IPS DF 6.9 (cell line): ENCODE data around the gene GPR32.
"Not testable (repeated sequence)": the region's sequence is repeated elsewhere in the genome, so short reads cannot be mapped to it uniquely, and the experiment has no call there.

ENCODE experiments used
- DNase-seq: peaks from one replicate; pipeline ENCODE4 v3.0.0-alpha.2; 2013; ENCODE audit warnings: low read depth, low spot score
- H3K27ac ChIP-seq: one replicate; pipeline ENCODE4 v1.5.1; 2013; ENCODE audit warnings: low read length, control low read depth
- H3K27me3 ChIP-seq: 2 replicates; pipeline ENCODE4 v1.6.1; 2013; ENCODE audit warnings: mild to moderate bottlenecking, low read length; ENCODE audit not compliant: control insufficient read depth, insufficient read depth
- H3K36me3 ChIP-seq: 2 replicates; pipeline ENCODE4 v1.6.1; 2013; ENCODE audit warnings: low read length; ENCODE audit not compliant: control insufficient read depth, insufficient read depth
- H3K4me1 ChIP-seq: 2 replicates; pipeline ENCODE4 v1.6.1; 2013; ENCODE audit warnings: low read length; ENCODE audit not compliant: control insufficient read depth, insufficient read depth
- H3K4me3 ChIP-seq: 2 replicates; pipeline ENCODE4 v1.5.1; 2013; ENCODE audit warnings: mild to moderate bottlenecking, low read length
- H3K9me3 ChIP-seq: 2 replicates; pipeline ENCODE4 v1.6.1; 2013; ENCODE audit warnings: low read length, inconsistent platforms; ENCODE audit not compliant: control insufficient read depth, insufficient read depth
- WGBS: extraction: QIAGEN DNeasy Blood & Tissue Kit; methylation state at CpG from one replicate; pipeline ENCODE4 v1.1.7; 2013; ENCODE audit warnings: mixed read lengths, missing lambda C conversion rate; ENCODE audit not compliant: insufficient read length, insufficient coverage; 5-methylcytosine and 5-hydroxymethylcytosine counted together

The GPR32 gene

DNA sequence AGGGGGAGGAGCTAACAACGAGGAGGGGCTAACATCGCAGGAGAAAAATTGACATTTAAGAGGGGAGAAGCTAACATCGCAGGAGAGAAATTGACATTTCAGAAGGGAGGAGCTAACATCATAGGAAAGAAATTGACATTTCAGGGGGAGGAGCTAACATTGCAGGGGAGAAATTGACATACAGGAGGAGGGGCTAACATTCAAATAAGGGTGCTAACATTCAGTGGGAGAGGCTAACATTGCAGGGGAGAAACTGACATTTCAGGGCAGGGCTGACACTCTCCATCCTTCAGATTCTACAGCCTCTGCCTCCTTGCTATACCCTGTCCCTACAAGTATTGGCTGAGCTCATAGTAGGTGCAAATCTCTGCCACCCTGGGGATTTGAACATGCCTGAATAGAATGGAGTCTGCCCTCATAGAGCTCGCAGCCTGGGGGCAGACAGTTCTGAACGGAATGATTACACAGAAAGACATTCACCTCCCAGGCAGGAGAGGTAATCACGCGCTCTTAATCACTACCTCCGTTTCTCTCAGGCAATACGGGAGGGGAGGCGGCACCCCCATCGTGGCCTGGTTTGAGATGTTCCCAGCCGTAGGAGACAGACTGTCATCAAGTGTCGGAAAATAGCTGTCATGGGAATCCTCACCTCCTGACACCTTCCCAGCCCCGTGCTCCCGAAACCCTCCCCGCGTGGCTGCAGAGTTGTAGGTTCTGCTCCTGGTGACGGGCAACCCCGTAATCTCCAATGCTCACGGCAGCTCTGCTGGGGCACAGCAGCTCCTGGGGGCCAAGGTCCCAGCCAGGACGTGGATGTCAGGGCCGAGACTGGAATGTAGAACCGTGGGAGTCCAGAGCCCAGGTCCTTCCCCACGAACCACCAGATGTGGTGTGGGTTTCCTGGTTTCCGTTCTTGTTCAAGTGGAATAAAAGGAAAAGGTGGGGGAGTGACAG, 9.5 kb downstream of the GPR32 start:
- WGBS: no CpG with 5 or more reads among the region's 25 CpGs
- Histone ChIP-seq H3K4me1 (no peaks in the 10 kb centered on the region; the same call in 1 of the 2 replicates), H3K4me3 (no peak overlapping the region), H3K27ac (no peak overlapping the region), H3K36me3 (no peaks in the 10 kb centered on the region), H3K9me3 (peaks cover 3% of the 10 kb centered on the region; the same call in 1 of the 2 replicates), H3K27me3 (no peaks in the 10 kb centered on the region)
- no peak for DNase-seq

DNA sequence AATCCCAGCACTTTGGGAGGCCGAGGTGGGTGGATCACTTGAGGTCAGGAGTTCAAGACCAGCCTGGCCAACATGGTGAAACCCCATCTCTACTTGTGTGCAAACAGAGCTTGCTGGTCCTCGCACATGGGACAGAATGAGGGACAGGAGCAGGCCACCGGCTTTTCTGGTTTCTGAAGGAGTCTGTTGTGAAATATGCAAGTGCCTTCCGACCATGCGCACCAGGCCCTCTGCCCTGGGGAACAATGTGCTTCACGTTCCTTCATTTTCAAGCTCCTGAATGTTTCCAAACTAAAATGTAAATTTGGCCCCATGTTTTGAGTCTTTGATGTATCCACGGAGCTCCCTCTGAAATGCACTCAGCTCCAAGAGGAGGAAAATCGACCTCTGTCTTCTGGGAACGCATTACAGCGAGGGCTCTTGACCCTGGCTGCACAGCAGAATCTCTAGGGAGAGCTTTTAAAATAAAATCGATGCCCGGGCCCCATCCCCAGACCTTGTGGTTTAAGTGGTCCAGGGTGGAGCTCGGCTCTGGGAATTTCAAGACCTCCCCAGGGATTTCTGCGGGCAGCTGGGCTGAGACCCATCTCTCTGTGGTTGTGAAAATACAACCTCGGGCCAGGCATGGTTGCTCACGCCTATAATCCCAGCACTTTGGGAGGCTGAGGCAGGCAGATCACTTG, 10.6 kb downstream of the GPR32 start:
- H3K9me3 ChIP-seq: peaks cover 3% of the 10 kb centered on the region; the same call in 1 of the 2 replicates
- no peaks in the 10 kb centered on the region for H3K36me3 ChIP-seq
- no peaks in the 10 kb centered on the region for H3K27me3 ChIP-seq
- no peak overlapping the region for H3K4me3 ChIP-seq
- no peak overlapping the region for H3K27ac ChIP-seq
- no peak for DNase-seq
- WGBS: no CpG with 5 or more reads among the region's 16 CpGs
- no peaks in the 10 kb centered on the region; the same call in 1 of the 2 replicates for H3K4me1 ChIP-seq

DNA sequence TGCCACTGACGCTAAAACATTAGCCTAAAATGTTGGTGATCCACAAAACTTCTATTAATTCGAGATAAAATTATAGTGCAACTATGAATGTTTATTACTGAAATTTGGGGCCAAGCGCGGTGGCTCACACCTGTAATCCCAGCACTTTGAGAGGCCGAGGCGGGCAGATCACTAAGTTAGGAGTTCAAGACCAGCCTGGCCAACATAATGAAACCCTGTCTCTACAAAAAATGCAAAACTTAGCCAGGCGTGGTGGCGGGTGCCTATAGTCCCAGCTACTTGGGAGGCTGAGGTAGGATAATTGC, 13.5 kb downstream of the GPR32 start:
- H3K27me3 ChIP-seq, H3K27ac ChIP-seq, H3K4me3 ChIP-seq, H3K4me1 ChIP-seq, H3K36me3 ChIP-seq, H3K9me3 ChIP-seq, DNase-seq: not testable (repeated sequence)
- no CpG with 5 or more reads among the region's 8 CpGs for WGBS

DNA sequence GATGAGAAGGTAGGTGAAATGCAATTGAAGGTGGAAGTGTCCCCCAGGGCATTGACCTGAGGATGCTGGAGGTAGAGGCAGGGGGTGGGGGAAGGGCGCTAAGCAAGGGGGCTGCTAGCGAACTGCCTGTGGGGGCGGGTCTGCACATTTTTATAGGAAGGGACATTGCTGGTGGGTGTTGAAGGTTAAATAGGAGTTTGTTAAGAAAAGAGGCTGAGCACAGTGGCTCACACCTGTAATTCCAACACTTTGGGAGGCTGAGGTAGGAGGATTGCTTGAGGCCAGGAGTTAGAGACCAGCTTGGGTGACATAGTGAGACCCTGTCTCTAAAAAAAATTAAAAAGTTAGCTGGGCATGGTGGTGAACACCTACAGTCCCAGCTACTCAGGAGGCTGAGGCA, 14.4 kb downstream of the GPR32 start:
- H3K4me3 ChIP-seq: no peak overlapping the region
- no peaks in the 10 kb centered on the region for H3K9me3 ChIP-seq
- no peaks in the 10 kb centered on the region for H3K27me3 ChIP-seq
- no CpG with 5 or more reads among the region's 3 CpGs for WGBS
- H3K27ac ChIP-seq: no peak overlapping the region
- no peaks in the 10 kb centered on the region for H3K4me1 ChIP-seq
- DNase-seq: no peak
- H3K36me3 ChIP-seq: no peaks in the 10 kb centered on the region

DNA sequence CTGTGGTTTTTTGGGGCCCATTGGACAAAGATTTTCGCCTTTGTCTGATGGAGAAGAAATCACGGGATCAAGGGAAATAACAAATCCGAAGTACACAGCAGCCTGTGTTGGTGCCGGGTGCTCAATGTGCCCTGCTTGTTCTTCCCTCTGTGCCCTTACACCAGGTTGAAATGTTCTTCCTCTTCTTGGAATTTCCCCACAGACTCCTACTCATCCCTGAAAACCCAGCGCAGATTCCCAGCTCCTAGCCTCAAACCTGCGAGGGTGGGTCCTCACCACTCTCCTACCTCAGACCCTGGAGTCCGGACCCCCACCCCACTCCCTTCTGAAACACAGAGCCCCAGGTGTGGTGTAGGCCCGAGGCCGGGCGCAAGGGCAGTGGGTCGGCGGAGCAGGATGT, 15.1 kb downstream of the GPR32 start:
- Histone ChIP-seq H3K36me3 (no peaks in the 10 kb centered on the region), H3K27me3 (no peaks in the 10 kb centered on the region), H3K9me3 (no peaks in the 10 kb centered on the region), H3K27ac (no peak overlapping the region), H3K4me1 (no peaks in the 10 kb centered on the region), H3K4me3 (no peak overlapping the region)
- WGBS: no CpG with 5 or more reads among the region's 12 CpGs
- no peak for DNase-seq

DNA sequence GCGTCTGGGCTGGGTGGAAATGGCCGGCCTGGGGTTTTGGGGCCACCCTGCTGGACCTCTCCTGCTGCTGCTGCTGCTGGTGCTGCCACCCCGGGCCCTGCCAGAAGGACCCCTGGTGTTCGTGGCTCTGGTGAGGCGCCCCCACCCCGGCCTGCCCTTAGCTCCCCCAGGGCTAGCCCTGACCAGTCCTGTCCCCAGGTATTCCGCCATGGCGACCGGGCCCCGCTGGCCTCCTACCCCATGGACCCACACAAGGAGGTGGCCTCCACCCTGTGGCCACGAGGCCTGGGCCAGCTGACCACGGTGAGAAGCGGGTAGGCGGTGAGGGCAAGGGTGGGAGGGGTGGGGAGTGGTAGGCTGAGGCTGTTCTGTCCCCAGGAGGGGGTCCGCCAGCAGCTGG, 20.1 kb downstream of the GPR32 start, which contains the start of gene ACP4:
Gene ACP4 (plus strand): TSS at position 20 of the 400 bp plus-strand sequence. CDS start 0 bp downstream, at position 20.
- no CpG with 5 or more reads among the region's 15 CpGs for WGBS
- no peak within 1 kb of the TSS for H3K27ac ChIP-seq
- no peaks in the 10 kb centered on the region for H3K36me3 ChIP-seq
- no peak within 1 kb of the TSS for H3K4me3 ChIP-seq
- H3K9me3 ChIP-seq: no peaks in the 10 kb centered on the region
- no peaks in the 10 kb centered on the region for H3K27me3 ChIP-seq
- DNase-seq: no peak
- H3K4me1 ChIP-seq: 0 out of 2 replicates have a peak, but pooled peaks cover 1% of the 10 kb centered on the region

DNA sequence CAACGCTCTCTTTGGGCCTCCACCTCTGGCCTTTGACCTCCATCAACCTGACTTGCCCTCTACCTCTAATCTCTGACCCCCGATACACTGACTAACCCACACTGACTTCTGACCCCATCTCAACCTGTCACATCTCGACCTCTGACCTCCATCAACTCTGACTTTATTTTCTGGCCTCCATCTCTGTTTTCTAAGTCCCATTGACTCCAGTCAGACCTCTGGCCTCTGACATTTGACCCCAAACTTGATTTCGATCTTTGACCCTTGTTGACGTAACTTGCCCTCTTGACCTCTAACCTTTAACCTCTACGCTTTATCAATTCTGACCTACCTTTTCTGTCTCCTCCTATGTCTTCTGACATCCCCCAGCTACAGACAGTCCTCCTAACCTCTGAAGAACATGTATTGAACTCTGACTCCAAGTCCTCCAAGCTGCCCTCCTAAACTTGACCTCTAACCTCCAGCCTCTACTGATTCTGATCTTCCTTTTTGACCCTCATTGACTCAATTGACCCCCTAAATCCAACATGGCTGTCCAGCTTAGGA, 20.7 kb downstream of the GPR32 start:
- no peak overlapping the region for H3K4me3 ChIP-seq
- WGBS: 100% methylated on average over 1 of the region's 6 CpGs
- 0 out of 2 replicates have a peak, but pooled peaks cover 1% of the 10 kb centered on the region for H3K4me1 ChIP-seq
- no peaks in the 10 kb centered on the region for H3K36me3 ChIP-seq
- no peaks in the 10 kb centered on the region for H3K27me3 ChIP-seq
- DNase-seq: no peak
- H3K27ac ChIP-seq: no peak overlapping the region
- no peaks in the 10 kb centered on the region for H3K9me3 ChIP-seq

DNA sequence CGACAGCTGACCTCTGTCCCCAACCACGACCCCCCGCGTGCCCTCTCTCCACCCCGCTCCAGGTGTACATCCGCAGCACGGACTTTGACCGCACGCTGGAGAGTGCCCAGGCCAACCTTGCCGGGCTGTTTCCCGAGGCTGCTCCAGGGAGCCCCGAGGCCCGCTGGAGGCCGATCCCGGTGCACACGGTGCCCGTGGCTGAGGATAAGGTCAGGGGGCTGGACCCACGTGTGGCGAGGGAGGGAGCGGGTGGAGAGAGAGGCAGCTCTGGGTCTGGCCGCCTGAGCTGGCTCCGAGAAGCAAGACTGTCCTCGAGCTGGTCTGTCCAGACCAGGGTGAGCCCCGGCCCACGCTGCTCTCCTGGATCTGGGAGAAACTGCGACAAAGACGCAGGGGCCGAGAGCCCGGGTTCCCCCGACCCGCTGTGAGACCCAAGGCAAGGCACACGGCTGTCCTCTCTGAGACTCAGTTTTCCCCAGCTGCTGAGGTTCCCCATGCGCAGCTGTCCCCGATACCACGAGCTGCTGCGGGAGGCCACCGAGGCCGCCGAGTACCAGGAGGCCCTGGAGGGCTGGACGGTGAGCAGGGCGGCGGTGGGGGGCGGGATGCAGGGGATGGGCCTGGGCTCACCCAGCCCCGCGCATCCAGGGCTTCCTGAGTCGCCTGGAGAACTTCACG, 21.5 kb downstream of the GPR32 start:
- WGBS: no CpG with 5 or more reads among the region's 47 CpGs

DNA sequence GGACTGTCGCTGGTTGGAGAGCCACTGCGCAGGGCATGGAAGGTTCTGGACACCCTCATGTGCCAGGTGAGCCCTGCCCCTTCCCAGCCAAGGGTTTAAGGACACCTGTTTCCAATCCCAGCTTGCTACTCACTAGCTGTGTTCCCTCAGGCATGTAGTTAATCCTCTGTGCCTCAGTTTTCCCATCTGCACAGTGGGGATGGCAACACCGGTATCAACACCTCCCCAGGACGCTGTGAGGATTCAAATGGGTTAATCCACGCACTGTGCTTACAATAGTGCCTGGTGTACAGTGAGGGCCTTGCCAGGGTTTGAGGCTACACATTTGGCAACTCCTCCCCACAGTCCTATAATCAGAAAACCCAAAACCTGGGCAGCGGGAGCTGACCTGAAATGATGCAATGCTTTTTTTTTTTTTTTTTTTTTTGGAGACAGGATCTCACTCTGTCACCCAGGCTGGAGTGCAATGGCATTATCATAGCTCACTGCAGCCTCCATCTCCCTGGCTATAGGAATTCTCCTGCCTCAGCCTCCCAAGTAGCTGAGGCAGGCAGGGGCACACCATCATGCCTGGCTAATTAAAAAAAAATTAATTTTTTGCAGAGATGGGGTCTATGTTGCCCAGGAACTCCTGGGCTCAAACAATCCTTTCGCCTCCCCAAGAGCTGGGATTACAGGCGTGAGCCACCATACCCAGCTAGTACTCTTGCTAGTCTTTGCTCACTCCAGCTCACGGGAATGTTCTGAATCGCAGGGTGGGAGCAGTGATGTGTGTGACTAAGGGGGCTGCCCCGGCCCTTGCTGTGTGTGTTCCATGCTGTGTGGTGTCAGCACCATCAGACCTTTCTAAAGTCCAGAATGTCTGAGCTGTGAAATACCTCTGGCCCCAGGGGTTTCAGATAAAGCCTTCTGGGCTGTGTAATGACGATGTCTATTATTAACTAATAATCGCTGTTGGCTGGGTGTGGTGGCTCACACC, 22.3 kb downstream of the GPR32 start:
- WGBS: no CpG with 5 or more reads among the region's 13 CpGs
- DNase-seq: no peak
- no peaks in the 10 kb centered on the region for H3K27me3 ChIP-seq
- no peak overlapping the region for H3K27ac ChIP-seq
- peaks cover 4% of the 10 kb centered on the region for H3K36me3 ChIP-seq
- no peak overlapping the region for H3K4me3 ChIP-seq
- no peaks in the 10 kb centered on the region for H3K9me3 ChIP-seq
- H3K4me1 ChIP-seq: 0 out of 2 replicates have a peak, but pooled peaks cover 3% of the 10 kb centered on the region

More for the DNA sequence above, 21.5 kb downstream of the GPR32 start:
- Histone ChIP-seq H3K4me3 (no peak overlapping the region), H3K4me1 (0 out of 2 replicates have a peak, but pooled peaks cover 2% of the 10 kb centered on the region), H3K27me3 (no peaks in the 10 kb centered on the region), H3K36me3 (no peaks in the 10 kb centered on the region), H3K27ac (no peak overlapping the region), H3K9me3 (no peaks in the 10 kb centered on the region)
- no peak for DNase-seq
